HG02798 (cell line): ENCODE measurements around the gene POU2F3.

Experiments used
- ATAC-seq: cut with Tn5 transposase; IDR thresholded peaks from one replicate; pipeline ENCODE4 v1.9.1; 2021; ENCODE audit warnings: mild to moderate bottlenecking; ENCODE audit not compliant: unreplicated experiment, poor library complexity

Gene POU2F3

GRCh38 chr11:120239713-120240640, at the start of gene POU2F3:
TSS of gene POU2F3 (plus strand) at chr11:120240140. CDS start at chr11:120240344, 204 bp downstream.
- ATAC-seq = no peak

GRCh38 chr11:120191058-120191457, 48.9 kb upstream of the POU2F3 start:
- no peak for ATAC-seq

GRCh38 chr11:120192831-120193625, 46.9 kb upstream of the POU2F3 start:
- no peak for ATAC-seq

GRCh38 chr11:120194166-120194565, 45.8 kb upstream of the POU2F3 start:
- no peak for ATAC-seq

GRCh38 chr11:120195601-120196320, 44.2 kb upstream of the POU2F3 start:
- no peak for ATAC-seq

- no peak for ATAC-seq
These were observed 43.1 kb upstream of the POU2F3 start for GRCh38 chr11:120196826-120197225.

- no peak for ATAC-seq
These were observed 42.6 kb upstream of the POU2F3 start for GRCh38 chr11:120197251-120197891.

GRCh38 chr11:120197977-120198376, 42.0 kb upstream of the POU2F3 start:
- no peak for ATAC-seq

- ATAC-seq = no peak
These were observed 41.5 kb upstream of the POU2F3 start for GRCh38 chr11:120198403-120198786.

GRCh38 chr11:120198787-120199469, 41.0 kb upstream of the POU2F3 start:
- ATAC-seq = no peak

GRCh38 chr11:120199613-120200012, 40.3 kb upstream of the POU2F3 start:
- no peak for ATAC-seq

- no peak for ATAC-seq
These were observed 39.3 kb upstream of the POU2F3 start for GRCh38 chr11:120200677-120201076.

- ATAC-seq = no peak
These were observed 38.3 kb upstream of the POU2F3 start for GRCh38 chr11:120201653-120202052.

GRCh38 chr11:120203626-120204025, 36.3 kb upstream of the POU2F3 start:
- ATAC-seq = no peak

- no peak for ATAC-seq
These were observed 34.3 kb upstream of the POU2F3 start for GRCh38 chr11:120205596-120206161.

GRCh38 chr11:120207512-120207911, 32.4 kb upstream of the POU2F3 start:
- no peak for ATAC-seq

- no peak for ATAC-seq
These were observed 31.9 kb upstream of the POU2F3 start for GRCh38 chr11:120208001-120208441.

GRCh38 chr11:120208777-120209176, 31.2 kb upstream of the POU2F3 start:
- no peak for ATAC-seq
